Neuronal stem cell (in vitro differentiated cells): ENCODE measurements around the gene CPLANE2.

Experiments used
- DNase-seq: peaks from one replicate; pipeline ENCODE4 v3.0.0-alpha.2; 2013; ENCODE audit warnings: low spot score
- H2AFZ ChIP-seq: one replicate; pipeline ENCODE4 v1.6.1; 2013; ENCODE audit warnings: mild to moderate bottlenecking, low read length, inconsistent platforms
- H2AK5ac ChIP-seq: 2 replicates; pipeline ENCODE4 v1.6.1; 2013; ENCODE audit warnings: low read depth, mild to moderate bottlenecking, inconsistent platforms, low read length, moderate library complexity, mixed read lengths
- H2BK120ac ChIP-seq: 2 replicates; pipeline ENCODE4 v1.6.1; 2013; ENCODE audit warnings: low read depth, mild to moderate bottlenecking, inconsistent platforms, low read length, moderate library complexity, mixed read lengths
- H2BK12ac ChIP-seq: one replicate; pipeline ENCODE4 v1.6.1; 2013; ENCODE audit warnings: low read length, inconsistent platforms
- H2BK15ac ChIP-seq: 2 replicates; pipeline ENCODE4 v1.6.1; 2013; ENCODE audit warnings: mild to moderate bottlenecking, low read length, inconsistent platforms, mixed read lengths
- H2BK5ac ChIP-seq: one replicate; pipeline ENCODE4 v1.6.1; 2013; ENCODE audit warnings: inconsistent platforms, mild to moderate bottlenecking, low read length, moderate library complexity
- H3K14ac ChIP-seq: one replicate; pipeline ENCODE4 v1.6.1; 2013; ENCODE audit warnings: low read length, inconsistent platforms
- H3K18ac ChIP-seq: 2 replicates; pipeline ENCODE4 v1.6.1; 2013; ENCODE audit warnings: low read length, inconsistent platforms
- H3K23ac ChIP-seq: 2 replicates; pipeline ENCODE4 v1.6.1; 2013; ENCODE audit warnings: low read depth, mild to moderate bottlenecking, mixed read lengths, low read length, inconsistent platforms; ENCODE audit not compliant: poor library complexity
- H3K27ac ChIP-seq: replicated peaks from 3 replicates; pipeline ENCODE4 v1.5.1; 2013; ENCODE audit warnings: low read length, inconsistent platforms
- H3K27me3 ChIP-seq, 3 experiments: 2 replicates each; pipeline ENCODE4 v1.6.1; 2013; ENCODE audit warnings: low read length in 3 of 3, mild to moderate bottlenecking in 2 of 3, inconsistent platforms in 1 of 3, low read depth in 1 of 3, mixed read lengths in 1 of 3, moderate library complexity in 1 of 3; ENCODE audit not compliant: control insufficient read depth in 3 of 3, insufficient read depth in 3 of 3
- H3K36me3 ChIP-seq, 2 donors: replicated peaks in 1 of 2; 2 replicates each; pipeline ENCODE4 v1.6.1; 2013; ENCODE audit warnings: low read length in 2 of 2; ENCODE audit not compliant: control insufficient read depth in 2 of 2, insufficient read depth in 2 of 2
- H3K4ac ChIP-seq: 2 replicates; pipeline ENCODE4 v1.6.1; 2013; ENCODE audit warnings: inconsistent platforms, mild to moderate bottlenecking, low read length, moderate library complexity
- H3K4me1 ChIP-seq, 2 donors: 1 replicate in 1 of 2; 2 replicates in 1 of 2; pipeline ENCODE4 v1.6.1; 2013; ENCODE audit warnings: low read length in 2 of 2, low read depth in 1 of 2; ENCODE audit not compliant: control insufficient read depth in 2 of 2, insufficient read depth in 1 of 2
- H3K4me2 ChIP-seq: one replicate; pipeline ENCODE4 v1.6.1; 2013; ENCODE audit warnings: mild to moderate bottlenecking, low read length, inconsistent platforms; ENCODE audit not compliant: insufficient read depth, poor library complexity, severe bottlenecking
- H3K4me3 ChIP-seq, 2 donors: 2 replicates each; pipeline ENCODE4 v1.5.1; 2013; ENCODE audit warnings: low read length in 2 of 2, mild to moderate bottlenecking in 2 of 2, inconsistent platforms in 1 of 2, moderate library complexity in 1 of 2
- H3K79me1 ChIP-seq: one replicate; pipeline ENCODE4 v1.6.1; 2013; ENCODE audit warnings: low read depth, mild to moderate bottlenecking, inconsistent platforms, low read length, moderate library complexity
- H3K9ac ChIP-seq: one replicate; pipeline ENCODE4 v1.6.1; 2013; ENCODE audit warnings: mild to moderate bottlenecking, low read depth, low read length, inconsistent platforms; ENCODE audit not compliant: poor library complexity
- H3K9me3 ChIP-seq, 2 donors: replicated peaks in 1 of 2; 2 replicates each; pipeline versions ENCODE3 to v1.6.1; 2013; ENCODE audit warnings: low read length in 2 of 2, mild to moderate bottlenecking in 2 of 2, inconsistent platforms in 1 of 2, low read depth in 1 of 2, mixed read lengths in 1 of 2, moderate library complexity in 1 of 2; ENCODE audit not compliant: control insufficient read depth in 2 of 2, insufficient read depth in 1 of 2
- H4K8ac ChIP-seq: one replicate; pipeline ENCODE4 v1.6.1; 2013; ENCODE audit warnings: low read depth, mild to moderate bottlenecking, inconsistent platforms, low read length, moderate library complexity
- H4K91ac ChIP-seq: one replicate; pipeline ENCODE4 v1.6.1; 2013; ENCODE audit warnings: low read length, low read depth, mild to moderate bottlenecking, inconsistent platforms; ENCODE audit not compliant: poor library complexity
- WGBS, 2 donors: extraction: QIAGEN DNeasy Blood & Tissue Kit; methylation state at CpG; one replicate each; pipeline ENCODE4 v1.1.7; 2013; ENCODE audit warnings: missing lambda C conversion rate in 2 of 2, mixed read lengths in 1 of 2; ENCODE audit not compliant: insufficient read length in 2 of 2, insufficient replicate concordance in 1 of 2; ENCODE audit errors: extremely low coverage in 2 of 2; 5-methylcytosine and 5-hydroxymethylcytosine counted together

The CPLANE2 gene

DNA sequence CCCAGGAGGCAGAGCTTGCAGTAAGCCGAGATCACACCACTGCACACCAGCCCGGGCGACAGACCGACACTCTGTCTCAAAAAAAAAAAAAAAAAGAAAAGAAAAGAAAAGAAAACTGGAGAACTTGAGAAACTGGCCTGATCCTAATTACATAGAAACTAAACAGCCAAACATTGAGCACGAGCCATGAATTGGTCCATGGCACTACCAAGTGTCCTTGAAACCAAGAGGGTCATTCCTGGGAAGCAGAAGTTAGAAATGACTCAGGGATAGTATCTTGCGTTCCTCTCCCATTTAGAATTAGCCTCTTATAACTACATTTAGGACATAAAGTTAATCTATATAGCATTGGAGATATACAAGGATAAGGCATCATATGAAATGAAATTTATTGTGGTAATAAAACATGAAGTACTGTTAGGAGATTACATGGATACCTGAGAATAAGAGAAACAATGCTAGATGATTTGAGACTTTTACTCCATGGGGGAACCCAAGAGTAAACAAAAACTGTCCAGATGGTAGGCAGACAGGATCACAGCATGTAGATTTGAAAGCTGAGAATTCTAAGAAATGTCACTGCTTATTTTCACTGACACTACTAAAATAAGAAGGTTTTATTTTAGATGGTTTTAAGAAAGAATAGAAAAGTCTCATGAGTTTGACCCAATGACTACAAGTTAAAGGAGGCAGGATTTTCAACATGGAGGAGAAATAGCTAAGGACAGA is 39.5 kb upstream of the CPLANE2 start:
- Histone ChIP-seq H2BK15ac (no peak overlapping the region), H3K14ac (no peak overlapping the region), H3K27me3 (no peaks in the 10 kb centered on the region), H3K4ac (no peak overlapping the region), H3K79me1 (no peaks in the 10 kb centered on the region), H3K4me1 (no peaks in the 10 kb centered on the region), H3K9ac (no peak overlapping the region), H3K4me3 (no peak overlapping the region), H4K8ac (no peak overlapping the region), H3K23ac (no peak overlapping the region), H2BK120ac (no peak overlapping the region), H3K4me2 (no peak overlapping the region), H2AFZ (no peak overlapping the region), H3K9me3 (no peaks in the 10 kb centered on the region), H2BK12ac (no peak overlapping the region), H2BK5ac (no peak overlapping the region), H4K91ac (no peak overlapping the region), H3K18ac (no peak overlapping the region), H2AK5ac (no peak overlapping the region), H3K27ac (no peak overlapping the region), H3K36me3 (peaks cover 0 to 18% of the 10 kb centered on the region in 2 donors)
- no CpG with 5 or more reads among the region's 6 CpGs for WGBS, 2 donors
- no peak for DNase-seq

DNA sequence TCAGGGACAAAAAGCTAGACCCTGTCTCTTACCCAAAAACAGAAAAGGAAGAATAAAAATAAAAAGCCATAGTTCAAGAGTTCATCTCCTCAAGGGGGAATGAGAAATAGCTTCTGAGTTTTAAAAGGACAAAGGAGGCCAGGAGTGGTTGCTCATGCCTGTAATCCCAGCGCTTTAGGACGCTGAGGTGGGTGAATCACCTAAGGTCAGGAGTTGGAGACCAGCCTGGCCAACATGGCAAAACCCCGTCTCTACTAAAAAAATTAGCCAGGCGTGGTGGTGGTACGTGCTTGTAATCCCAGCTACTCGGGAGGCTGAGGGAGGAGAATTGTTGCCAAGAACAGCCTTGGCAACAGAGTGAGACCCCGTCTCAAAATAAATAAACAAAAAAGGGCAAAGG is 38.6 kb upstream of the CPLANE2 start:
- H4K91ac ChIP-seq, result no peak overlapping the region
- H3K79me1 ChIP-seq, result peaks cover 3% of the 10 kb centered on the region
- H2BK120ac ChIP-seq, result no peak overlapping the region
- no peak overlapping the region for H3K4me3 ChIP-seq
- H3K4me2 ChIP-seq, result no peak overlapping the region
- H2BK12ac ChIP-seq, result no peak overlapping the region
- H2BK15ac ChIP-seq, result no peak overlapping the region
- peaks cover 0 to 15% of the 10 kb centered on the region in 2 donors for H3K36me3 ChIP-seq
- H3K9me3 ChIP-seq, result no peaks in the 10 kb centered on the region
- H2AK5ac ChIP-seq, result no peak overlapping the region
- H3K14ac ChIP-seq, result no peak overlapping the region
- no peak overlapping the region for H2BK5ac ChIP-seq
- H3K18ac ChIP-seq, result no peak overlapping the region
- no peak for DNase-seq
- no peaks in the 10 kb centered on the region for H3K4me1 ChIP-seq
- H3K4ac ChIP-seq, result no peak overlapping the region
- H3K27me3 ChIP-seq, result no peaks in the 10 kb centered on the region
- WGBS, 2 donors, result no CpG with 5 or more reads among the region's 7 CpGs
- no peak overlapping the region for H3K9ac ChIP-seq
- no peak overlapping the region for H3K27ac ChIP-seq
- no peak overlapping the region for H4K8ac ChIP-seq
- no peak overlapping the region for H3K23ac ChIP-seq
- no peak overlapping the region for H2AFZ ChIP-seq

DNA sequence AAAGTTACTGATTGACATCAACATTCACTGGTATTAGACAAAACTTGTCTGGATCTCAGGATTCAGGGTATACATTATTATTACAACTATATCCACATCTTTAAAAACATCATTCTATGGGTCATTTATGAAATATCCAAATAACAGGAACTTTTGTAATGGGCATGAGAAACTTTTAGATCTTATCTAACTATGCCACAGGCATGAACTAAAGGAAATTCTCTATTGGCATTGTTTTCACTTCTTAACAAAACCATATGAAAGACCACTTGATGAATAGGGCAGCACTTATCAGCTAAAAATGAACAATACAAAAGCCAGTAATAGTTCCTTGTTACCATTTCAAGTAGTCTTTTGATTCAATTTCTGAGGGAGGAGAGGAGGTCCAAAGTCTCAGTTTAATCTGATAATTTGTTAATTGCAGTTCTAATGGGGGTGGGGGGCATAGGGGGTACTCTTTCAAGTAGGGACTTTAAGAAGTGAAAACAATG is 30.8 kb upstream of the CPLANE2 start:
- H3K27ac ChIP-seq, result no peak overlapping the region

DNA sequence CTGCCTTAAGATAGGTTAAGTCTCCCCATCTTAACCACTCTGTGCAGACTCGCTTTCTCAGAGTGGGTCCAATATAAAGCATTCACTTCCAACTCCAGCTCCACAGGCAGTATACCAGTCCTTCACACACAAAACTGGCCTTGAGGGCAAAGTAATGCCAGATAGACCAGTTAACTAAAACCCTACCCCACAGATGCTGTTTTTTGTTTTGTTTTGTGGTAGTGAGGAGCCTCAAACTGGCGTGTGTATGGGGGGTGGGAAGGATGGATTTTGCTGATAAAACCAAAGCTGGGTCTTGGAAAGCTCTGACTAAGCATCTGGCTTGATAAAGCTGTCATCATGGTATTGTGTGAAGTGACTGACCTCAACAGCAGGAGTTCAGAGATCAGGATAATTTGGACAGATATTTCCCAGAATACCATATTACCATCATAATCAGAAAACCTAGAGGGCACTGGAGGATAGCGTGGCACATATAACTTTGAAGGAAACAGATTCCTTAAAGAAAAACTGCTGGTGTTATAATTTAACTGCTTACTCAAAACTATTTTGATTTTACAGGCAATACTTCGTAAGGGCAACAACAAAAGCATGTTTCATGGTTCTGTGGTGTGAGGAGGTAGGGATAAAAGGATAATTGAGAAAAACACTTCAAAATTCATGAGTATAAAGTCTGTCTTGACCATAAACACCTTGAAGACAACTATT is 29.6 kb upstream of the CPLANE2 start:
- Histone ChIP-seq H2AFZ (no peak overlapping the region), H3K18ac (no peak overlapping the region), H2BK15ac (no peak overlapping the region), H2AK5ac (no peak overlapping the region), H3K9me3 (no peaks in the 10 kb centered on the region), H3K27ac (no peak overlapping the region), H3K4me1 (peaks cover 2 to 10% of the 10 kb centered on the region in 2 donors), H3K4me3 (no peak overlapping the region), H3K23ac (no peak overlapping the region), H3K14ac (no peak overlapping the region), H3K27me3 (no peaks in the 10 kb centered on the region), H2BK12ac (no peak overlapping the region), H3K4ac (no peak overlapping the region), H3K4me2 (no peak overlapping the region), H4K8ac (no peak overlapping the region), H3K36me3 (peaks cover 0 to 6% of the 10 kb centered on the region in 2 donors), H2BK120ac (no peak overlapping the region), H4K91ac (no peak overlapping the region), H2BK5ac (no peak overlapping the region), H3K79me1 (peaks cover 5% of the 10 kb centered on the region), H3K9ac (no peak overlapping the region)
- WGBS, 2 donors, result no CpG with 5 or more reads among the region's 4 CpGs
- DNase-seq, result no peak

More for the DNA sequence above, 30.8 kb upstream of the CPLANE2 start:
- H3K36me3 ChIP-seq, result peaks cover 0 to under 1% of the 10 kb centered on the region in 2 donors
- H3K4me1 ChIP-seq, result peaks cover 2 to 10% of the 10 kb centered on the region in 2 donors
- H2BK12ac ChIP-seq, result no peak overlapping the region
- H3K4me2 ChIP-seq, result no peak overlapping the region
- no peak for DNase-seq
- H2BK15ac ChIP-seq, result no peak overlapping the region
- H2BK5ac ChIP-seq, result no peak overlapping the region
- no peak overlapping the region for H3K18ac ChIP-seq
- no peak overlapping the region for H2BK120ac ChIP-seq
- no peak overlapping the region for H2AK5ac ChIP-seq
- H3K79me1 ChIP-seq, result peaks cover 5% of the 10 kb centered on the region
- no peak overlapping the region for H4K8ac ChIP-seq
- H3K14ac ChIP-seq, result no peak overlapping the region
- H3K9ac ChIP-seq, result no peak overlapping the region
- no peak overlapping the region for H4K91ac ChIP-seq
- no peak overlapping the region for H3K23ac ChIP-seq
- H3K9me3 ChIP-seq, result no peaks in the 10 kb centered on the region
- H3K27me3 ChIP-seq, result no peaks in the 10 kb centered on the region
- no peak overlapping the region for H3K4ac ChIP-seq
- H3K4me3 ChIP-seq, result no peak overlapping the region
- H2AFZ ChIP-seq, result no peak overlapping the region
